A673 (cell line): ENCODE data around the gene SLC2A4. TPM values are rescaled to one million over a fixed set of nuclear protein-coding genes. Genes with fewer than 3 reads are reported as not detected.

Experiments used
- BruUV-seq: library from RNA; stranded (reverse); fragments of 400-500 nt; replicated peaks from 2 replicates; lab custom pipeline; 2021; lab: Mats Ljungman, UMichigan
- CTCF ChIA-PET: fragments of 300-600 bp; sonication (Branson Sonifier 250); formaldehyde crosslinking; loops from one replicate; lab custom pipeline; 2022; ENCODE audit warnings: antibody characterized with exemption; lab: Charles Lee
- POLR2A ChIA-PET: fragments of 300-600 bp; sonication (Branson Sonifier 250); formaldehyde crosslinking; loops from one replicate; lab custom pipeline; 2022; ENCODE audit warnings: antibody characterized with exemption; ENCODE audit not compliant: low non-redundant PET; lab: Charles Lee
- DNase-seq: peaks from one replicate; pipeline ENCODE4 v3.0.0-alpha.2; 2015; ENCODE audit warnings: low spot score
- H3K27ac ChIP-seq: fragments of 200-600 bp; sonication (generic); 2 replicates; pipeline ENCODE4 v1.5.1; 2016; ENCODE audit warnings: mixed run types, low read depth, mild to moderate bottlenecking, mixed read lengths, antibody characterized with exemption, low read length; ENCODE audit not compliant: poor library complexity, severe bottlenecking
- H3K27me3 ChIP-seq: fragments of 200-600 bp; sonication (generic); replicated peaks from 2 replicates; pipeline ENCODE4 v1.6.1; 2017; ENCODE audit warnings: mixed run types, low read depth, mild to moderate bottlenecking, mixed read lengths, antibody characterized with exemption, low read length; ENCODE audit not compliant: insufficient read depth, poor library complexity
- H3K36me3 ChIP-seq: fragments of 200-600 bp; sonication (generic); 2 replicates; pipeline ENCODE4 v1.6.1; 2016; ENCODE audit warnings: mixed run types, mild to moderate bottlenecking, mixed read lengths, antibody characterized with exemption, low read length; ENCODE audit not compliant: insufficient read depth, poor library complexity, severe bottlenecking
- H3K4me1 ChIP-seq: fragments of 200-600 bp; sonication (generic); 2 replicates; pipeline ENCODE4 v1.6.1; 2017; ENCODE audit warnings: mixed run types, mild to moderate bottlenecking, mixed read lengths, antibody characterized with exemption, low read length; ENCODE audit not compliant: insufficient read depth, poor library complexity, severe bottlenecking
- H3K4me3 ChIP-seq: fragments of 200-600 bp; sonication (generic); 2 replicates; pipeline ENCODE4 v1.5.1; 2016; ENCODE audit warnings: low read depth, mixed run types, mild to moderate bottlenecking, mixed read lengths, low read length; ENCODE audit not compliant: poor library complexity, severe bottlenecking
- H3K9me3 ChIP-seq: fragments of 200-600 bp; sonication (generic); 2 replicates; pipeline ENCODE4 v1.6.1; 2016; ENCODE audit warnings: mixed run types, low read depth, mild to moderate bottlenecking, mixed read lengths, antibody characterized with exemption, low read length; ENCODE audit not compliant: poor library complexity, severe bottlenecking
- EZH2 ChIP-seq: fragments of 200-600 bp; sonication (generic); IDR thresholded peaks from 2 replicates; pipeline ENCODE4 v1.6.1; 2017; ENCODE audit warnings: borderline replicate concordance, low read depth, mild to moderate bottlenecking, mixed read lengths, antibody characterized with exemption, low read length; ENCODE audit not compliant: poor library complexity, severe bottlenecking
- intact Hi-C: fragments of 100-400 bp; cut with micrococcal nuclease; formaldehyde crosslinking; loops from one replicate; pipeline ENCODE4 v1.10.0; 2022; ENCODE audit not compliant: unreplicated experiment
- total RNA-seq: library from RNA; stranded (reverse); gene quantifications from 2 replicates; pipeline ENCODE4 v1.2.3, GENCODE V29; 2021
- TF ChIP-seq, protein P1 (sequence below): fragments of 300-800, 200-600 bp; sonication (generic); conservative IDR thresholded peaks from 2 replicates; pipeline ENCODE4 v1.5.1; 2017; ENCODE audit warnings: low read depth, mild to moderate bottlenecking, antibody characterized with exemption, low read length, moderate library complexity, mixed read lengths

Gene SLC2A4
- total RNA-seq, 1 experiment from 2014 or later = 0.67 TPM

DNA sequence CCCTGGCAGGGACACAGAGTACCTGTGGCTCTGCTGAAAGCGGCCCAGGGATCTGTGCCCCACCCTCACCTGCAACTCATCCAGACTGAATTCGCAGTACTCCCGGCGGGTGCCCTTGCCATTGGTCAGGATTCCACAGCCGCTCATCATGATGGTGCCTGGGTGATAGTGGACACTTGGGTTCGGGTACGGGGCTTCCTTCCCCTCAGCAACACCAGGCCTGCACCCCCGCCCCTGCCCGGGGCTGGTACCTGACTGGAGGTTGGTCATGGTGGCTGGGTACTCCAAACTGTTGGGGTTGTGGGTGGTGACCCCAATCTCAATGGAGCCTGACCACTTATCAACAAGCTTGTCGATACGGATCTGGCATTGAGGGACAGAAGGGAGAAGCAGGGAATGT lies 44.7 kb downstream of the SLC2A4 start:
- no peak overlapping the region for H3K27ac ChIP-seq
- no peak for DNase-seq
- no TSS peak for BruUV-seq
- TF ChIP-seq, protein P1, sequence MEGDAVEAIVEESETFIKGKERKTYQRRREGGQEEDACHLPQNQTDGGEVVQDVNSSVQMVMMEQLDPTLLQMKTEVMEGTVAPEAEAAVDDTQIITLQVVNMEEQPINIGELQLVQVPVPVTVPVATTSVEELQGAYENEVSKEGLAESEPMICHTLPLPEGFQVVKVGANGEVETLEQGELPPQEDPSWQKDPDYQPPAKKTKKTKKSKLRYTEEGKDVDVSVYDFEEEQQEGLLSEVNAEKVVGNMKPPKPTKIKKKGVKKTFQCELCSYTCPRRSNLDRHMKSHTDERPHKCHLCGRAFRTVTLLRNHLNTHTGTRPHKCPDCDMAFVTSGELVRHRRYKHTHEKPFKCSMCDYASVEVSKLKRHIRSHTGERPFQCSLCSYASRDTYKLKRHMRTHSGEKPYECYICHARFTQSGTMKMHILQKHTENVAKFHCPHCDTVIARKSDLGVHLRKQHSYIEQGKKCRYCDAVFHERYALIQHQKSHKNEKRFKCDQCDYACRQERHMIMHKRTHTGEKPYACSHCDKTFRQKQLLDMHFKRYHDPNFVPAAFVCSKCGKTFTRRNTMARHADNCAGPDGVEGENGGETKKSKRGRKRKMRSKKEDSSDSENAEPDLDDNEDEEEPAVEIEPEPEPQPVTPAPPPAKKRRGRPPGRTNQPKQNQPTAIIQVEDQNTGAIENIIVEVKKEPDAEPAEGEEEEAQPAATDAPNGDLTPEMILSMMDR = no peak
- no peak for TF ChIP-seq EZH2
- H3K4me1 ChIP-seq = peaks cover 19% of the 10 kb centered on the region
- peaks cover 49% of the 10 kb centered on the region for H3K36me3 ChIP-seq
- H3K9me3 ChIP-seq = no peaks in the 10 kb centered on the region
- intact Hi-C loops = no loop called here
- no peak overlapping the region for H3K4me3 ChIP-seq
- ChIA-PET POLR2A (no interaction called here), CTCF (no interaction called here)
- no peaks in the 10 kb centered on the region for H3K27me3 ChIP-seq

GRCh38 chr17:7327056-7327455 lies 45.5 kb downstream of the SLC2A4 start:
- ChIA-PET POLR2A (no interaction called here), CTCF (interaction anchor here (0.6 kb wide), 1 partner anchor 282 kb away, joined by 5 read pairs; no protein-coding TSS in a partner anchor)
- Histone ChIP-seq H3K9me3 (no peaks in the 10 kb centered on the region), H3K27me3 (no peaks in the 10 kb centered on the region), H3K4me3 (no peak overlapping the region), H3K36me3 (peaks cover 42% of the 10 kb centered on the region), H3K4me1 (peaks cover 19% of the 10 kb centered on the region), H3K27ac (no peak overlapping the region)
- BruUV-seq = no TSS peak
- intact Hi-C loops = no loop called here
- no peak for DNase-seq
- TF ChIP-seq, protein P1 = no peak
- no peak for TF ChIP-seq EZH2

DNA sequence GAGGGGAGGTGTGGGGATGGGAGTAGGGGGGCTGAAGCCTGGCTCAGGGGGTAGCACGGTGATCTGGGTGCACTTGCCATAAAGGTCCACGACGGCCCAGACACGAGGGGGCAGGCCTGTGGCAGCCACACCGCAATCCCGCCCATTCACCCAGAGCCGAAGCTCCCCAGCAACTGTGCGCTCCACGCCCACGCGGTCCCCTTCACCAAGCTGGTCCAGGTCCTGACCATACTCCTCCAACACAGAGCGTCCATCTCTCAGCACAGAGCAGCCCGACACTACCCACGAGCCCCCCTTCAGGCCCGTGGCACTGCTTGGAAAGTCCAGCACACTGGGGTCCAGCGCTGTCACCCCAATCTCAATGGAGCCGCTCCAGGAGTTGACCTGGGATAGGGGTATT lies 46.0 kb downstream of the SLC2A4 start:
- no peak overlapping the region for H3K4me3 ChIP-seq
- peaks cover 38% of the 10 kb centered on the region for H3K36me3 ChIP-seq
- POLR2A ChIA-PET = no interaction called here
- no peaks in the 10 kb centered on the region for H3K9me3 ChIP-seq
- no peak overlapping the region for H3K27ac ChIP-seq
- no peak for DNase-seq
- CTCF ChIA-PET = interaction anchor here (0.6 kb wide), 1 partner anchor 282 kb away, joined by 5 read pairs; no protein-coding TSS in a partner anchor
- H3K4me1 ChIP-seq = peaks cover 19% of the 10 kb centered on the region
- intact Hi-C loops = no loop called here
- H3K27me3 ChIP-seq = no peaks in the 10 kb centered on the region
- no peak for TF ChIP-seq EZH2
- TF ChIP-seq, protein P1 = no peak
- no TSS peak for BruUV-seq
